NCI-H1092 (cell line): ENCODE measurements around the gene ITFG1.
"Not testable (repeated sequence)": the region's sequence is repeated elsewhere in the genome, so short reads cannot be mapped to it uniquely, and the experiment has no call there.

Source experiments
- DNase-seq: peaks from one replicate; lab custom pipeline; 2025; lab: John Stamatoyannopoulos, UW

ITFG1 gene

GRCh38 chr16:47473004-47473403 is 12.1 kb upstream of the ITFG1 start:
- DNase-seq: not testable (repeated sequence)

GRCh38 chr16:47470810-47471209 is 9.9 kb upstream of the ITFG1 start:
- no peak for DNase-seq

GRCh38 chr16:47470211-47470610 is 9.3 kb upstream of the ITFG1 start:
- no peak for DNase-seq

GRCh38 chr16:47469227-47469626 is 8.4 kb upstream of the ITFG1 start:
- no peak for DNase-seq

- not testable (repeated sequence) for DNase-seq
Observed at GRCh38 chr16:47468070-47468689, 7.3 kb upstream of the ITFG1 start.

- DNase-seq: no peak
Observed at GRCh38 chr16:47467501-47467900, 6.6 kb upstream of the ITFG1 start.

- no peak for DNase-seq
Observed at GRCh38 chr16:47465919-47466630, 5.2 kb upstream of the ITFG1 start.

GRCh38 chr16:47463771-47464624 is 3.1 kb upstream of the ITFG1 start:
- DNase-seq: no peak

- DNase-seq: no peak
Observed at GRCh38 chr16:47461598-47462266, 869 bp upstream of the ITFG1 start.

GRCh38 chr16:47460359-47460710 is 528 bp downstream of the ITFG1 start:
- no peak for DNase-seq

- DNase-seq: no peak
Observed at GRCh38 chr16:47459603-47460002, 1.3 kb downstream of the ITFG1 start.

GRCh38 chr16:47458331-47458730 is 2.5 kb downstream of the ITFG1 start:
- DNase-seq: no peak

- no peak for DNase-seq
Observed at GRCh38 chr16:47449788-47450187, 11.1 kb downstream of the ITFG1 start.

GRCh38 chr16:47448830-47449575 is 11.9 kb downstream of the ITFG1 start:
- DNase-seq: no peak

GRCh38 chr16:47446431-47446830 is 14.4 kb downstream of the ITFG1 start:
- DNase-seq: no peak

- not testable (repeated sequence) for DNase-seq
Observed at GRCh38 chr16:47442884-47443283, 18.0 kb downstream of the ITFG1 start.

- not testable (repeated sequence) for DNase-seq
Observed at GRCh38 chr16:47440066-47440465, 20.8 kb downstream of the ITFG1 start.

GRCh38 chr16:47434274-47434673 is 26.6 kb downstream of the ITFG1 start:
- not testable (repeated sequence) for DNase-seq

GRCh38 chr16:47431960-47432359 is 28.9 kb downstream of the ITFG1 start:
- no peak for DNase-seq

- no peak for DNase-seq
Observed at GRCh38 chr16:47426806-47427205, 34.1 kb downstream of the ITFG1 start.

- DNase-seq: no peak
Observed at GRCh38 chr16:47424846-47425245, 36.0 kb downstream of the ITFG1 start.

- no peak for DNase-seq
Observed at GRCh38 chr16:47416869-47417268, 44.0 kb downstream of the ITFG1 start.
